NCI-H1436 (cell line): ENCODE measurements around the gene MCAM.

Experiments
- DNase-seq: peaks from one replicate; lab custom pipeline; 2025; lab: John Stamatoyannopoulos, UW

MCAM gene

GRCh38 chr11:119307219-119307618 is 9.7 kb downstream of the MCAM start:
- DNase-seq = no peak

GRCh38 chr11:119306373-119306890 is 10.5 kb downstream of the MCAM start:
- DNase-seq = no peak

GRCh38 chr11:119305556-119306372 is 11.2 kb downstream of the MCAM start:
- DNase-seq = no peak

GRCh38 chr11:119303227-119303718 is 13.7 kb downstream of the MCAM start:
- DNase-seq = no peak

- DNase-seq = no peak
These were observed 16.5 kb downstream of the MCAM start for GRCh38 chr11:119300198-119300964.

DNA sequence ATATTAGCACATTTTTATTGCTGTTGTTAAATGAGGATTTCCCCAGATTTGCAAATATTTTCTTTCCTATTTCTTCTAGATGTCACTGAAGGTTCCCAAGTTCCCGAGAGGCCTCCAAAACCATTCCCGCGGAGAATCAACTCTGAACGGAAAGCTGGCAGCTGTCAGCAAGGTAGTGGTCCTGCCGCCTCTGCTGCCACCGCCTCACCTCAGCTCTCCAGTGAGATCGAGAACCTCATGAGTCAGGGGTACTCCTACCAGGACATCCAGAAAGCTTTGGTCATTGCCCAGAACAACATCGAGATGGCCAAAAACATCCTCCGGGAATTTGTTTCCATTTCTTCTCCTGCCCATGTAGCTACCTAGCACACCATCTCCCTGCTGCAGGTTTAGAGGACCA is 17.5 kb downstream of the MCAM start:
- DNase-seq = no peak

DNA sequence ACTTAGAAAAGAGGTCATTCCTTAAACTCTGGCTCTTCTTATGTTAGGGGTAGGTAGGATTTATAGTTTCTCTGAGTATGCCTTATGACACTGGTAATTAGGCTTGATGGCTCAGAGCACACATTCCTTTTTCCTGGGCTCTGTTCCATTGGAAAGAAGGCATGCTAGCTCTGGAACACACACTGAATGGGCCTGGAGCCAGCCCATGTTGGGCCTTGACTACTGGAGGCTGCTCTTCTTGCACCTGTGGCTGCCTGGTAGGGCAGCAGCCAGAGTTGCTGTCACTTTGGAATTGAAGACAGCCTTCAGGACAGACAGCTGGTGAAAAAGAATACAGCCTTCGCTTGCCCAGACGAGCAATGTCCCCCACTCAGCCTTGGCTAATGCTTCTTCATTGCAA is 18.2 kb downstream of the MCAM start:
- no peak for DNase-seq

DNA sequence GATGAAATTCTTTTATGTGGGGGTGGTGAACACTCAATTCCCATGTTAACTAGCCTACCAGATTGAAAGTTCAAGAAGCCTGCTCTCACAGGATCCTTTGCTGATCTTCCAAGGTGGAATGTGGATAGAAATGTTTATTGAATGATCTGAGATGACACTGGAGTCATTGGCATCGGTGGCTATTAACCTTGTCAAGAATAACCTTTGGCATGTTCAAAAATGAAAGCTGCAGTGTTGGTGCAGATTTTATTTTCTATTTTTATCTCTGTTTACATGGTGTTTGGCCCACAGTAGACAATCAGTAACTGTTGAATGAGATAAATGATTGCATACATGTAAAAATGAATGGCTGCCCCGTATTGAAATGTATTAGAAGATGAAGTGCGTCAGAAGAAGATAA is 19.0 kb downstream of the MCAM start:
- DNase-seq = no peak

DNA sequence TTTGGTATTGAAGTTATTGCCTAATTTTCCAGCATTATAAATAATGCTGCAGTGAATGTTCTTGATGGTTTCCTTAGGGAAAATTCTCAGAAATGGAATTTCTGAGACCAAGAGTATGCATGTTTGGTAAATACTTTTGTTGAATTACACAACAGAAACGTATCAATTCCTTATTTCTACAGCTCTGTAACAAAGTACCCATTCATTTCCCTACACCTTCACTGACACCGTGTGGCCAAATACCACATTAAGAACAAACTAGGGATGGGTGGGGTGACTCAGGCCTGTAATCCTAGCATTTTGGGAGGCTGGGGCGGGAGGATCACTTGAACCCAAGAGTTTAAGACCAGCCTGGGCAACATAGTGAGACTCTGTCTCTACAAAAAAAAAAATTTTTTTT is 21.8 kb downstream of the MCAM start:
- no peak for DNase-seq

GRCh38 chr11:119293461-119293860 is 23.5 kb downstream of the MCAM start:
- no peak for DNase-seq

GRCh38 chr11:119290894-119291497 is 25.9 kb downstream of the MCAM start:
- DNase-seq = no peak

GRCh38 chr11:119288219-119288618 is 28.7 kb downstream of the MCAM start:
- DNase-seq = no peak

- DNase-seq = no peak
These were observed 31.5 kb downstream of the MCAM start for GRCh38 chr11:119285431-119285830.

DNA sequence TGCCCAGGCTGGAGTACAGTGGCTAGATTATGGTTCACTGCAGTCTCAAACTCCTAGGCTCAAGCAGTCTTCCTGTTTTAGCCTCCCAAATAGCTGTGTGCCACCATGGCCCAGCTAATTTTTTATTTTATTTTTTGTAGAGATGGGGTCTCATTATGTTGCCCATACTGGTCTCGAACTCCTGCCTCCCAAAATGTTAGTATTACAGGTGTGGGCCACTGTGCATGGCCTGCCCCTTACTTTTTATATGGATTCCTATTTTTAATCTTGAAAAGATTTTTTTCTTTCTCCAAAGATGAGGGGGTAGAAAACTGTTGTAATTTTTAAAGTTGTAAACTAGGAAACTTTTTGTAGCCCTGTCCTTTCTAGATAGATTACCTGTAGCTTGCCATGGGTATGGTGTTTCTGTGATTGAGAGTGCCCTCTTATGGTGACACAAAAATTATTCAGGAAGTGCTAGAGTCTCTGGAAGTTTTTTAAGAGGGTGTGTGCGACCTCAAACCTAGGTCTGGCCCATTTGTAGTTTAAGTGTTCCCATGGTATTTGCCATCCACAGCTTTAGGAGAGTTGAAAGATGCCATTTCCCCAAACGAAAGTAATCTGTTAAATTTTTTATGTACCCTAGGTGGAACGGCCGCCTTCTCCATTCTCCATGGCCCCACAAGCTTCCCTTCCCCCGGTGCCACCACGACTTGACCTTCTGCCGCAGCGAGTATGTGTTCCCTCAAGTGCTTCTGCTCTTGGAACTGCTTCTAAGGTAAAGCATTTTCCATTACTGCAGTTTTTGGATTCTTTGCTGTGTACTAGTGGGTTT is 32.4 kb downstream of the MCAM start:
- DNase-seq = no peak

- DNase-seq = no peak
These were observed 34.4 kb downstream of the MCAM start for GRCh38 chr11:119282495-119282894.

GRCh38 chr11:119277660-119278059 is 39.3 kb downstream of the MCAM start:
- no peak for DNase-seq

- DNase-seq = no peak
These were observed 43.2 kb downstream of the MCAM start for GRCh38 chr11:119273721-119274120.

- no peak for DNase-seq
These were observed 49.3 kb downstream of the MCAM start for GRCh38 chr11:119267645-119268044.

DNA sequence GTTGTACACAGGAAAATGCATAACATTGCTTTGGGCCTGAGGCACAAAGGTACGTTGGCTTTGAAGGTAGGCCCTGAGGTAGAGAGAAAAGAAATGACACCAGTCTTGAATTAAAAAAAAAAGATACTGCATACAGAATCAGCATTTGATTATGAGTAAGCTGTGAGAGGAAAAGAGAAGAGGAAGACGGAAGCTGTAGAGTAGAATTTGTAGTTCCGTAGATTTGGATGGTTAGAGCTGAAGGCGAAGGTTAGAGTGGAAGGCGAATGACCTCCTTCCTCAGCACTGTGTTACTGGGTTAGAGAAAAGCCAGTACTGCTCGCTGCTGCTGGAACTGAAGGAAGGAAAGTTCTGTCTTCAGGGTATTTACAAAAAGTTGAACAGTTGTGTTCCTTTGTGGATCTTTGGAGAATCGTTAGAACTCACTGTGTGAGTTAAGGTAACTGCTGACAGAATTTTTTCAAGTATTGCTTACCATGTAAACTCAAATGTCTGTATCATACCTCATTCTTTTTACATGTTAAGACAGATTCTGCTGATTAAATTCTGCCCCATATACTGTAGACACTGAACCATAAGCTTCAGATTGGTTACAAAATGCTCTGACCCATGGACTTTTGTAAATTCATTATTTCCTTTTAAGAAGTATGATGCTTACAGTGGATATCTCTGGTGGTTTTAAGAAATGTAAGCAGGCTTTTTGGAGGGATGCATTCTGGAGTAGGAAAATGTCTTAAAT is 50.2 kb downstream of the MCAM start:
- DNase-seq = no peak

GRCh38 chr11:119266063-119266462 is 50.9 kb downstream of the MCAM start:
- no peak for DNase-seq

DNA sequence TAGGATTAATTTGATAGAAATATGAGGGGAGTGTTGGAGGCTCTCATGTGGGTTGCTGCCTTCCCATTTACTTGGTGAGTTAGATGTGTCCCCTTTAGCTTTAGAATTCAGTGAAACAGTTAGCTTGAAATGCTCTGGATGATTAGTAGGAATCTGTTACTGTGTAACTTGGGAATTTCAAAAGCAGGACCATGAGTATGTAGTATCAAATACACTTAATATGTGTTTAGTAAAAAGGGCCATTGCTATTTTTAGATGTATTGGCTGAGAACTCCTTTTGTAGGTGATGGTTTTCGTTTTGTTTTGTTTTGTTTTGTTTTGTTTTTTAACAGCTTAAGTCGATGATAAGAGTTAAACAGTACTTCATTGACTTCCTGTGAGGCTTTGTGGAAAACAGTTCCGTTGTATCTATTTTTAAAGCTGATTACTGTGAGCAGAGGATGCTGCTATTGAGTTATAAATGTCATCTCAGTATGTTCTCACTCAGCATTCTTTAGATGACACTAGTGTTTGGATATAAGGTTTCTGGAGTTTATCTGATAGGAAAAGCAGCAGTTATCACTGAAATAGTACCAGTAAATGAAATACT is 53.5 kb downstream of the MCAM start:
- no peak for DNase-seq
